HG03469 (cell line): ENCODE measurements around the gene PARG.
"Not testable (repeated sequence)": the region's sequence is repeated elsewhere in the genome, so short reads cannot be mapped to it uniquely, and the experiment has no call there.

Source experiments
- ATAC-seq: cut with Tn5 transposase; IDR thresholded peaks from one replicate; pipeline ENCODE4 v1.9.1; 2021; ENCODE audit warnings: mild to moderate bottlenecking, moderate library complexity, moderate number of reproducible peaks; ENCODE audit not compliant: unreplicated experiment

The PARG gene

DNA sequence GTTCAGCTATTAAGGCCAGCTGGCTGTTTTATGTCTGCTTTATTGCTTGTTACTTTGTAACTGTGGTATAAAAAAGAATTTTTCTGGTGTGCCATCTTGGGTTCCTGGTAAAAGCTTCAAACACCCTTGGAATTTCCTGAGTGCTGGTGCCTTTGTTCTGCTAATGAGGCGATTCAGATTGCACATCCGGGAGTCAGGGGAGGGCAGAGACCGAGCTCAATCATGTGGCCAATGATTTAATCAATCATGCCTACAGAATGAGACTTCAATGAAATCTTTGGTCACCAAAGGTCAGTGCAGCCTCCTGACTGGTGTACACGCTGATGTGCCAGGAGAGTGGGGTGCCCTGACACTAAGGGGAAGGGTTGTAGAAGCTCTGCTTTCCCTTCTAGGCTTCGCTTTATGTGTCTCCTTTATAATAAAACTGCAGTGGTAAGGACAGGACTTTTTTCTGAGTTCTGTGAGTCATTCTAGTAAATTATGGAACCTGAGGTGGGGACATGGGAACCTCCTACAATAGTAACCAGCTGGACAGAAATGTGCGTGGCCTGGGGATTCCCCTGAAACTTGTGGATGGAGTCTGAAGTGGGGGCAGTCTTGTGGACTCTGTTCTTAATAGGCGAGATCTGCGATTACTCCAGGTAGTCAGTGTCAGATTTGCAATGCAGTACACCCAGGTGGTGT, 110.3 kb downstream of the PARG start:
- ATAC-seq = no peak

DNA sequence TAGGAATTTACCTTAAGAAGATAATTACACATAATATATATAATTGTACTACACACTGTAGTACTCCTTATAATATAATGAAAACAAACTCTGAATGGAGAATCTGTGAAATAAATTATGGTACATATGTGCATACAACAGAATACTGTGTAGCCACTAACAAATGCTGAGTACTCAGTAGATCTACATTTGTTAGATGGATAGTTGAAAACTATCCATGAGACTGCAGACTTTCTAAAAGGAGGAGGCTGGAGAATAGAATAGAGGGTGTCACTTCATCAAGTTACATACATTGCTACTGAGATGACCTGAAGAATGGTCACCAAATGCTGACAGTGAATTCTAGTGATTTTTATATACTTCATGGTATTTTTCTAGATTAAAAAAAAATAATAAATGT, 111.0 kb downstream of the PARG start:
- no peak for ATAC-seq

GRCh38 chr10:49830016-49830415, 111.8 kb downstream of the PARG start:
- ATAC-seq = no peak

GRCh38 chr10:49827297-49827696, 114.5 kb downstream of the PARG start:
- no peak for ATAC-seq

DNA sequence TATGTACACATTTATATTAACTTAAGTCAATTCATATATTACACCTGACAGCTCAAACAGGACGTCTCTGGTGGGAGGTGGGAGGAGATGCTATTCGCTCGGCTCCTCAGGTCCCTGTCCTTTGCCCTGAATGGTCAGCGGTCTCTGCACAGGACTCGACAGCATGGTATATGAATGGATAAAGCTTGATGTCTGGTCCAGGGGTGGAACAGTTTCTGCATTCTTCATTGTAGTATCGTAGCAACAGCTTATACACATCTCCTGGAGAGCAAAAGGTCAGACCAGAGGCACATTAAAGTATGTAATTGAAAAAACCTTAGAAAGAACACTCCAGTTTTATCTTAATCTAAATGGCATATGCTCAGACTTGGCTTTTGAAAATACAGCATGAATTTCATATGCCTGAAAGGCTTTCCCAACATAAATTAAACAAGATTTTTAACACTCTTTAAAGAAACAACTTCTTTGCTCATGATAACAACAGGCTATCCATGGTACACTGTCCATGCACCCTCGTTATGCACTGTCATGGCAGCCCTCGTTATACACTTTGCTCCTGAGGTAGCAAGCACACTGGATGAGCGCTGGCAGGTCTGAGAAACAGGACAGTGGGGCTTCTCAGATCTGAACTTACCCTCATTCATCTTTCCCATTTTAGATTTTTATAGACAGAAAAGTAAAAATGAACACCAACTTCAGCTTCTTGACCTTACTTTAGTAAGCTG, 122.4 kb downstream of the PARG start:
- no peak for ATAC-seq

- no peak for ATAC-seq
Measured at GRCh38 chr10:49817845-49818244, 124.0 kb downstream of the PARG start.

- no peak for ATAC-seq
Measured at GRCh38 chr10:49803988-49804387, 137.8 kb downstream of the PARG start.

DNA sequence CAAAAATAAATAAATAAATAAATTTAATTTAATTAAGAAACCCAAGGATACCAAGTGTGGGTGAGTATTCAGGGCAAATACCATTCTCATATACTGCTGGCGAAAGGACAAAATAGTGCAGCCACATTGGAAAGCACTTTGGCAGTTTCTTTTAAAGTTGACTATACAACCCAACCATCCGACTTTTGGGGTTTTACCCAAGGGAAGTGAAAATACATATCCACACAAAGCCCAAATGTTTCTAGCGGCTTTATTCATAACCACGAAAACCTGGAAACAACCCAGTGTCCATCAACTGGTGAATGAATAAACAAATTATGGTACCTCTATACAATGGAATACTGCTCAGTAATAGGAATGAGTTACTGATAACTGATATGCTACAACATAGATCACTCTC, 143.6 kb downstream of the PARG start:
- no peak for ATAC-seq

- no peak for ATAC-seq
Measured at GRCh38 chr10:49791100-49791499, 150.7 kb downstream of the PARG start.

- no peak for ATAC-seq
Measured at GRCh38 chr10:49784681-49785080, 157.1 kb downstream of the PARG start.

- no peak for ATAC-seq
Measured at GRCh38 chr10:49783645-49784044, 158.2 kb downstream of the PARG start.

GRCh38 chr10:49781247-49781646, 160.6 kb downstream of the PARG start:
- no peak for ATAC-seq

DNA sequence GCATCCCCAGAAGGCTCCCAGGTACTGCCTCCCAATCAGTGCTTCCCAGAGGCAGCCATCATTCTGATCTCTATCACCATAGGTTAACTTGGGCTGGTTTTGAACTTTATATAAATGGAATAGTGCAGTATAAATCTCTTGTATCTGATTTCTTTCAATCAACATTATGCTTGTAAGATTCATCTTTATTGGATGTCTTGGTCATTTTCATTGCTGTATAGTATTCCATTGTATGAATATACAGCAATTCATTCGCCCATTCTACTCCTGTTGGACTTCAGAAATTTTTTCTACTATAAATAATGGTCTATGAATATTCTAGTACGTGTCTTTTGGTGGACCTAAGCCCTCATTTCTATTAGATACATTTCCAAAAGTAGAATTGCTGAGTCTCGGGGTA, 163.6 kb downstream of the PARG start:
- no peak for ATAC-seq

DNA sequence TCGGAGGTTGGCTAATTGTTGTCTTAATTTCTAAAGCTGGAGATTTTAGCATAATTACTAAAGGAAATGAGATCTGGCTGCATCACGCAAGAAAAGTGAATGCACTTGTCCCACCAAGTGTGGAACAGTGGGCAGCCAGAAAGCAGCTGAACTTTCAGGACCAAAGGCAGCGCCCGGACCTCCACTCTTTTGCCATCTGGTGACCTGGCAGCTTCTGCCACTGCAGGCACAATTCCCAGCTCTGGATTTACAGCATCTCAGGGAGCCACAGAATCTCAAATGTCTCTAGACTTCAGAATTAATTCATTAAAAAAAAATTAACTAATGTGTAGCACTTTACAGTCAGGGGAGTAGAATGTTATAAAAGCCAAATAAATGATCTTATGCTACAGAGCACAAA, 165.0 kb downstream of the PARG start:
- no peak for ATAC-seq

GRCh38 chr10:49775014-49775413, 166.8 kb downstream of the PARG start:
- no peak for ATAC-seq

GRCh38 chr10:49772944-49773343, 168.9 kb downstream of the PARG start:
- not testable (repeated sequence) for ATAC-seq

DNA sequence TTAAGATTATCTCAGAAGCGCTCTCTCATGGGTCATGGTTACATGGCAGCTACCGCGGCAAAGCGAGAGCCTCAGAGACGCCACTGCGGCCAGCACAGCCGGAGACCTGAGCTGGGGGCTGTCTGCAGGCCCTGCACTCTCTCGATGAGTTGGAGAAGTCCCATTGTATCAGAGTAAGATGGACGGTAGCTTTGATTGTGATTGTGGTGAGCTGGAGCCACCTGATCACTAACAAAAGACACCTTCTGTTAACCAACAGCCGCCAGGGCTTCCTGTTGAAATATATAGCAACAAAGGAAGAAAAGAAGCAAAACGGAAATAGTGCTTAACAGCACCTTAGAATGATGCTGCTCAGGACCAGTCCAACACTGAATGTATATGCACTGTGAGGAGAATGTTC, 170.8 kb downstream of the PARG start:
- ATAC-seq = not testable (repeated sequence)

DNA sequence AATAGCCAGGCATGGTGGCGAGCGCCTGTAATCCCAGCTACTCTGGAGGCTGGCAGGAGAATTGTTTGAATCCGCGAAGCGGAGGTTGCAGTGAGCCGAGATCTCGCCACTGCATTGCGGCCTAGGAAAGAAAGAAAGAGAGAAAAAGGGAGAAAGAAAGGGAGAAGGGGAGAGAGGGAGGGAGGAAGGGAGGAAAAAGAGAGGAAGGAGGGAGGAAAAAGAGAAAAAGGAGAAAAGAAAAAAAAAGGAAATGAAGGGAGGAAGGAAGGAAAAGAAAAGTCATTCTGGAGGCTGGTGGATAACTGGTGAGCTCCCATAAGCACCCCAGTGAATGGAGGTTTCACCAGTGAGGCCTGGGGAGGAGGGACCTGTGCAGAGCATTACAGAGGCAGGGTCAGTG, 172.1 kb downstream of the PARG start:
- no peak for ATAC-seq

GRCh38 chr10:49768731-49769130, 173.1 kb downstream of the PARG start:
- no peak for ATAC-seq

- no peak for ATAC-seq
Measured at GRCh38 chr10:49768329-49768728, 173.5 kb downstream of the PARG start.
